Body of pancreas (tissue), 4 donors: ENCODE data around the gene MAML2.

Experiments used
- POLR2A ChIP-seq, 3 donors: fragments of 450-650 bp; IDR thresholded peaks; one replicate each; pipeline ENCODE4 v1.6.1; 2016; ENCODE audit warnings: antibody characterized with exemption in 3 of 3, mild to moderate bottlenecking in 2 of 3
- TF ChIP-seq, protein P1 (sequence below), 7 experiments: fragments of 450-650 bp in 4 of 7; fragments of 200-600 bp in 3 of 7; sonication (generic) in 3 of 7; IDR thresholded peaks; one replicate each; pipeline ENCODE4 v1.5.1; 2016 to 2019; ENCODE audit warnings: antibody characterized with exemption in 7 of 7

GRCh38 chr11:96295369-96295768, 47.6 kb downstream of the MAML2 start:
- TF ChIP-seq POLR2A (IDR thresholded peaks at IDR 0.05) = no peak
- TF ChIP-seq, protein P1, sequence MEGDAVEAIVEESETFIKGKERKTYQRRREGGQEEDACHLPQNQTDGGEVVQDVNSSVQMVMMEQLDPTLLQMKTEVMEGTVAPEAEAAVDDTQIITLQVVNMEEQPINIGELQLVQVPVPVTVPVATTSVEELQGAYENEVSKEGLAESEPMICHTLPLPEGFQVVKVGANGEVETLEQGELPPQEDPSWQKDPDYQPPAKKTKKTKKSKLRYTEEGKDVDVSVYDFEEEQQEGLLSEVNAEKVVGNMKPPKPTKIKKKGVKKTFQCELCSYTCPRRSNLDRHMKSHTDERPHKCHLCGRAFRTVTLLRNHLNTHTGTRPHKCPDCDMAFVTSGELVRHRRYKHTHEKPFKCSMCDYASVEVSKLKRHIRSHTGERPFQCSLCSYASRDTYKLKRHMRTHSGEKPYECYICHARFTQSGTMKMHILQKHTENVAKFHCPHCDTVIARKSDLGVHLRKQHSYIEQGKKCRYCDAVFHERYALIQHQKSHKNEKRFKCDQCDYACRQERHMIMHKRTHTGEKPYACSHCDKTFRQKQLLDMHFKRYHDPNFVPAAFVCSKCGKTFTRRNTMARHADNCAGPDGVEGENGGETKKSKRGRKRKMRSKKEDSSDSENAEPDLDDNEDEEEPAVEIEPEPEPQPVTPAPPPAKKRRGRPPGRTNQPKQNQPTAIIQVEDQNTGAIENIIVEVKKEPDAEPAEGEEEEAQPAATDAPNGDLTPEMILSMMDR (IDR thresholded peaks at IDR 0.05) = no peak
